ENCODE results near the gene CXCR5.

The CXCR5 gene

GRCh38 chr11:118877487-118878162 lies 6.1 kb upstream of the CXCR5 start:
- no peak for DNase-seq (ENCODE audit: low read depth)

- no peak for DNase-seq (ENCODE audit: low read depth)
These were observed 5.5 kb upstream of the CXCR5 start for GRCh38 chr11:118878163-118878563.

GRCh38 chr11:118881228-118881627 lies 2.5 kb upstream of the CXCR5 start:
- no peak for DNase-seq (ENCODE audit: low read depth)

- no peak for DNase-seq (ENCODE audit: low read depth)
These were observed 1.2 kb upstream of the CXCR5 start for GRCh38 chr11:118882491-118882890.

- no peak for DNase-seq (ENCODE audit: low read depth)
These were observed 706 bp upstream of the CXCR5 start for GRCh38 chr11:118883004-118883367.

- DNase-seq (ENCODE audit: low read depth) = no peak
These were observed 1.2 kb downstream of the CXCR5 start for GRCh38 chr11:118884875-118885274.

GRCh38 chr11:118885319-118885718 lies 1.6 kb downstream of the CXCR5 start:
- DNase-seq (ENCODE audit: low read depth) = no peak

- DNase-seq (ENCODE audit: low read depth) = no peak
These were observed 2.3 kb downstream of the CXCR5 start for GRCh38 chr11:118885831-118886565.

- no peak for DNase-seq (ENCODE audit: low read depth)
These were observed 3.0 kb downstream of the CXCR5 start for GRCh38 chr11:118886681-118887111.

GRCh38 chr11:118887206-118887605 lies 3.5 kb downstream of the CXCR5 start:
- no peak for DNase-seq (ENCODE audit: low read depth)

GRCh38 chr11:118888398-118888797 lies 4.7 kb downstream of the CXCR5 start:
- no peak for DNase-seq (ENCODE audit: low read depth)

GRCh38 chr11:118889797-118890196 lies 6.1 kb downstream of the CXCR5 start:
- DNase-seq (ENCODE audit: low read depth) = no peak

- peak; percentile 60 for DNase-seq (ENCODE audit: low read depth)
These were observed 8.8 kb downstream of the CXCR5 start for GRCh38 chr11:118892514-118892913.

GRCh38 chr11:118892964-118893363 lies 9.3 kb downstream of the CXCR5 start:
- DNase-seq (ENCODE audit: low read depth) = no peak

GRCh38 chr11:118893662-118894061 lies 10.0 kb downstream of the CXCR5 start:
- DNase-seq (ENCODE audit: low read depth) = no peak

- DNase-seq (ENCODE audit: low read depth) = no peak
These were observed 10.5 kb downstream of the CXCR5 start for GRCh38 chr11:118894192-118894591.

GRCh38 chr11:118895093-118896039 lies 11.7 kb downstream of the CXCR5 start:
- DNase-seq (ENCODE audit: low read depth) = peak; percentile 75

- no peak for DNase-seq (ENCODE audit: low read depth)
These were observed 12.8 kb downstream of the CXCR5 start for GRCh38 chr11:118896472-118896913.

GRCh38 chr11:118896921-118897591 lies 13.4 kb downstream of the CXCR5 start:
- DNase-seq (ENCODE audit: low read depth) = no peak

GRCh38 chr11:118897721-118898310 lies 14.1 kb downstream of the CXCR5 start:
- no peak for DNase-seq (ENCODE audit: low read depth)
